ENCODE measurements around the gene CD151. TPM values are rescaled to one million over a fixed set of nuclear protein-coding genes. Genes with fewer than 3 reads are reported as not detected.
A peak's percentile ranks its signal among the peaks of the same experiment; 100 is the strongest.

The CD151 gene
- total RNA-seq, 1 donor from 2014 or later, result 486 TPM

DNA sequence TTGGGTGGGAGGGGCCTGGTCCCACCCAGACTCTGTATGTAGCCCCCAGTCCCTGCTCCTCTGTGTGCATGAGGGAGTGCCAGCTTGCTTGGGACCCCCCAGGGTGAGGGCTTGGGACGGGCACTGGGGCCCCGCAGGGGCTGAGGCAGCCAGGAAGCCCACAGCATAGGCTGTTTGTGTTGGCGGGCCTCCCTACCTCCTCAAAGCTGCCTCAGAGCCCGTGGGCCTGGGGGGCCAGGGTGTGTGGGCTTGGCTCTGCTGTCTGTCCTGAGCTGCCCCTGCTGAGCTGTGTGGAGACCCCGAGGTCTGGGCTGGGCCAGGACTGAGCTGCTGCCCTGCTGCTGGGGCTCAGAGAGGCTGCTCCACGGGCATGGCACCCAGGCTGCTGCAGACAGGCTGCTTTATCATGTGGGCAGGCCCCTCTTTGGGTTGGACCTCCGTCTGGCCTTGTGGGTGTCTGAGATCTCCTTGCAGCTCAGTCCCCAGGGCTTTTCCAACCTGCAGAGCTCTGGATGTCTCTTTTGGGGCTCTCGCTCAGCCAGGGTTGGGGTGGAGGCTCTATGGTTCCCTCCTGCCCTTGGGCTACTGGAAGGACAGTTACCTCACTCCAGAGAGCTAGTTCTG lies 13.2 kb downstream of the CD151 start:
- intact Hi-C loops (cut with DNase I), result no loop called here
- ATAC-seq, result no peak

DNA sequence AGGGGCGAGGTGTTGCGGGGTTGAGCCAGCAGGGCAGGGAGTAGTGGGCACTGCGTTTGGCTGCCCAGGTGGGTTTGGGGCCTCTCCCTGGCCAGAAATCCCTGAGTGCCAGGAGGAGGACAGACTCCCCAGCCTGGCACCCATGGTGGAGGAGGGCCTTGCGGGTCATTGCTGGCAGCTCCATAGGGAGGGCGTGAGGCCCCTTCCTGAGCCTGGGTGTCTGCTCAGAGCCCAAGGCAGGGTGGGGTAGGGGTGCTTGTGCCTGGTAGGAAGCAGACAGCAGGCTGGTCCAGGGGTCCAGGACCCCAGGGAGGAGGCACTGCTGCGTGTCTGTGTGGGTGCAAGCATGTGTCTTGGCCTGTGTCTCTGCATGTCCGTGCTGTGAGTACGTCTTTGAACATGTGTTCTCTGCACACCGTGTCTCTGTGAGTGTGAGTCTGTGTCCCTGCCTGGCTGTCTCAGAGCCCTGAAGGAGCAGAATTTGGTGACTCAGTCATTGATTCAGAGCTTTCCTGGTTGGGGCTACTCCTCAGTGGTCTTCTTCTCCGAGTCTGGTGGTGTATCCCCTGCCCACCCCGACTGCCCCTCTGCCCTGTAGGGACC lies 13.8 kb downstream of the CD151 start:
- H3K4me1 ChIP-seq, result peaks cover 43% of the 10 kb centered on the region

More for the DNA sequence above, 13.2 kb downstream of the CD151 start:
- TF ChIP-seq, protein P1, sequence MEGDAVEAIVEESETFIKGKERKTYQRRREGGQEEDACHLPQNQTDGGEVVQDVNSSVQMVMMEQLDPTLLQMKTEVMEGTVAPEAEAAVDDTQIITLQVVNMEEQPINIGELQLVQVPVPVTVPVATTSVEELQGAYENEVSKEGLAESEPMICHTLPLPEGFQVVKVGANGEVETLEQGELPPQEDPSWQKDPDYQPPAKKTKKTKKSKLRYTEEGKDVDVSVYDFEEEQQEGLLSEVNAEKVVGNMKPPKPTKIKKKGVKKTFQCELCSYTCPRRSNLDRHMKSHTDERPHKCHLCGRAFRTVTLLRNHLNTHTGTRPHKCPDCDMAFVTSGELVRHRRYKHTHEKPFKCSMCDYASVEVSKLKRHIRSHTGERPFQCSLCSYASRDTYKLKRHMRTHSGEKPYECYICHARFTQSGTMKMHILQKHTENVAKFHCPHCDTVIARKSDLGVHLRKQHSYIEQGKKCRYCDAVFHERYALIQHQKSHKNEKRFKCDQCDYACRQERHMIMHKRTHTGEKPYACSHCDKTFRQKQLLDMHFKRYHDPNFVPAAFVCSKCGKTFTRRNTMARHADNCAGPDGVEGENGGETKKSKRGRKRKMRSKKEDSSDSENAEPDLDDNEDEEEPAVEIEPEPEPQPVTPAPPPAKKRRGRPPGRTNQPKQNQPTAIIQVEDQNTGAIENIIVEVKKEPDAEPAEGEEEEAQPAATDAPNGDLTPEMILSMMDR (IDR thresholded peaks at IDR 0.05), result no peak
- H3K27ac ChIP-seq, result peak overlapping the region; percentile 97
- H3K4me3 ChIP-seq, result peak overlapping the region; percentile 100
- H3K4me1 ChIP-seq, result peaks cover 48% of the 10 kb centered on the region
- no peaks in the 10 kb centered on the region for H3K27me3 ChIP-seq
- H3K9me3 ChIP-seq, result no peaks in the 10 kb centered on the region
- DNase-seq, result no peak
- no peaks in the 10 kb centered on the region for H3K36me3 ChIP-seq

DNA sequence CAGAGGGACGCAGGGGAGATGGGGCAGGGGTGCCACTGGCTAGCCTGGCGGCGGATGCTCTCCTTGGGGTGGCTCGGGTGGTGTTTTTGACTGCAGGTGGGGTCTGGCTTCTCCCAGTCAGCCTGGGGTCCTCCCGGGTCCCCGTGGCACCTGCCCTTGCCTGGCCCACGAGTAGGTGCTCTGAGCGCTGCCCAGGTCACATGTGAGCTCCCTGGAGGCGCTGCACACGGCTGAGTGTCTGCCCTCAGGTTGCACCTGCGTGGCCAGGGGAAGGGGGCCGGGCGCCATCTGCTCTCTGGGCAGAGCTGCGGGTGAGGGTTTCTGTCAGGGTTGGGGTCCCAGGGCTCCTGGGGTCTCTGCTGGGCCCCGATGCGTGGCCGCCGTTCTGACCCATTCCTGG lies 15.1 kb downstream of the CD151 start:
- no peak for ATAC-seq
- peaks cover 43% of the 10 kb centered on the region for H3K4me1 ChIP-seq
- H3K27me3 ChIP-seq, result no peaks in the 10 kb centered on the region
- no peak overlapping the region for H3K4me3 ChIP-seq
- no peaks in the 10 kb centered on the region for H3K36me3 ChIP-seq
- DNase-seq, result no peak
- intact Hi-C loops (cut with DNase I), result no loop called here
- H3K9me3 ChIP-seq, result no peaks in the 10 kb centered on the region
- TF ChIP-seq, protein P1 (IDR thresholded peaks at IDR 0.05), result no peak
- H3K27ac ChIP-seq, result no peak overlapping the region

More for the DNA sequence above, 13.8 kb downstream of the CD151 start:
- DNase-seq, result no peak
- intact Hi-C loops (cut with DNase I), result no loop called here
- Histone ChIP-seq H3K36me3 (no peaks in the 10 kb centered on the region), H3K4me3 (no peak overlapping the region), H3K9me3 (no peaks in the 10 kb centered on the region), H3K27me3 (no peaks in the 10 kb centered on the region), H3K27ac (peak overlapping the region; percentile 97)
- TF ChIP-seq, protein P1 (IDR thresholded peaks at IDR 0.05), result no peak
- ATAC-seq, result no peak

DNA sequence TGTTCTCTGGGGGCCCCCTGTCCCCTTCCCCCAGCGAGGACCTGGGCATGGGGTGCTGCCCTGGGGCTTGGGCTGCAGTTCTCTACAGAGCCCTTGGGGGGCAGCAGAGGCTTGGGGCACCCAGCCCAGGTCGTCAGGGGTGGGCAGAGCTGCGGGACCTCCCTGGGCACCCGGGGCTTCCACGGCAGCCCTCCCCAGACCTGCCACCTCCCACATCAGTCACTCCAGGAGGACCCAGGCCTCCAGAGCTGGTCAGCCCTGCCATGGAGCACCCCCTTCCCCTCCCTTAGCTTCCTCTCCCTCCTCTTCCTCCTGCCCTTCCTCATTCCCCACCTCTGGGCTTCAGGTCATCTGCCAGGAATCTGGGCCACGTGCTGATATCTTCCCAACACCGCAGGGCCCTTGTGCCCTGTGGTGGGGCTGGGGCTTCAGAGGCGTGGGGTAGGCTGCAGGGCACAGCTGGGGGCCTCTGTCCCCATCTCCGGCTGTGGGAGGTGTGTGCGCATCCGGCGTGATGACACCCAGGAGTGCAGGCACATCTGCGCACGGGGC lies 15.7 kb downstream of the CD151 start:
- Histone ChIP-seq H3K4me3 (no peak overlapping the region), H3K36me3 (no peaks in the 10 kb centered on the region)

DNA sequence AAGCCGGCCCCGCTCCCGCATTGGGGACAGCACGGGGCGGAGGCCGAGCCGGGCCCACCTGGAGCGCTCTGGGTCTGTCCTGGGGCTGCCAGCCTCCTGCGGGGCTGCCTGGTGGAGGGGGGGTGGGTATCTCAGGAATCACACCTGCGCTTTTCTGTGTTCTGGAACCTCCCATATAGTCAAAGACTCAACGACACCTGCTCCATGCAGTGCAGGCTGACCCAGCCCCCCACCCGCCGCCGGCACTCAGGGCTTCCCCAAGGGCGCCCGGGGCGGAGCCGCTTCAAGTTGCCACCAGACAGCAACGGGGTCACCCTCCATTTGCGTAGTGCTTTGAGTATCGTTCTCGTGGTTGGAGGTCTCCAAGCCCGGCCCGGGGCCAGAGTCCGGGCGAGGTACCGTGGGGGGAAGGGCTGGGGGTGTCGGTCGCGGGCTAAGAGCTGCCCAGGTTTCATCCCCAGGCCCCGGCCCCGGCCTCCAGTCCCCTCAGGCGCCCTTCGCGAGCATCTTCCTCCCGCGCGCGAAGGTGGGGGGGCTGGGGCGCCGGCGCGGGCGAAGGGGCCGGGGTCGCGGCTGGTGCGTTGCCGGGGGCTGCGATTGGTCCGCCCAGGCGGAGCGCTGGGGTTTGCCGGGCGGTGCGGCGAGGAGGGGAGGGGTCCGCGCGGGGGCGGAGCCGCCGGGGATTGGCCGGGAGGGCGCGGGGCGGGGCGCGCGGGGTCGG lies 16.5 kb downstream of the CD151 start:
- ATAC-seq, result no peak
- intact Hi-C loops (cut with DNase I), result no loop called here

More for the DNA sequence above, 15.7 kb downstream of the CD151 start:
- Histone ChIP-seq H3K27me3 (no peaks in the 10 kb centered on the region), H3K27ac (no peak overlapping the region), H3K4me1 (peaks cover 43% of the 10 kb centered on the region), H3K9me3 (no peaks in the 10 kb centered on the region)
- ATAC-seq (peak; percentile 16), DNase-seq (peak; percentile 81)
- TF ChIP-seq, protein P1 (IDR thresholded peaks at IDR 0.05), result peak; percentile 87
- intact Hi-C loops (cut with DNase I), result no loop called here

More for the DNA sequence above, 16.5 kb downstream of the CD151 start:
- DNase-seq, result no peak
- Histone ChIP-seq H3K4me3 (peak overlapping the region; percentile 44), H3K36me3 (no peaks in the 10 kb centered on the region), H3K4me1 (peaks cover 43% of the 10 kb centered on the region), H3K9me3 (no peaks in the 10 kb centered on the region), H3K27ac (no peak overlapping the region), H3K27me3 (no peaks in the 10 kb centered on the region)
- TF ChIP-seq, protein P1 (IDR thresholded peaks at IDR 0.05), result no peak

Measured in upper lobe of right lung (tissue), 1 donor.